Sciatic nerve (tissue), 2 donors: Measurements from ENCODE around the gene ERC2. TPM values are rescaled to one million over a fixed set of nuclear protein-coding genes. Genes with fewer than 3 reads are reported as not detected.

Experiments
- ATAC-seq: fragments of 200-7000 bp; cut with Tn5 transposase; one replicate; pipeline ENCODE4 v1.9.1; 2020; ENCODE audit warnings: mild to moderate bottlenecking, moderate library complexity
- DNase-seq: peaks from one replicate; pipeline ENCODE4 v3.0.0-alpha.2; 2020; ENCODE audit warnings: low spot score
- intact Hi-C: fragments of 100-400 bp; cut with DNase I; formaldehyde crosslinking; loops from one replicate; pipeline ENCODE4 v1.14.2; 2022
- microRNA-seq: library from miRNA; unstranded; fragments of <30 nt; microRNA quantifications from one replicate; pipeline ENCODE4 v1.2.0, GENCODE V29; 2020
- total RNA-seq: library from RNA; stranded (reverse); fragmentation: NEBNext Ultra II Directional; extraction: Animal tissue kit (Norgen Biotek cat#: 25700); gene quantifications from one replicate; pipeline ENCODE4 v1.2.1, GENCODE V29; 2021
- donor health status: DM: no; HTN: no; CAD: no.
- donor health status: DM: no; HTN: no; CAD: no.

The ERC2 gene
- total RNA-seq, 1 donor from 2014 or later = 1.7 TPM

DNA sequence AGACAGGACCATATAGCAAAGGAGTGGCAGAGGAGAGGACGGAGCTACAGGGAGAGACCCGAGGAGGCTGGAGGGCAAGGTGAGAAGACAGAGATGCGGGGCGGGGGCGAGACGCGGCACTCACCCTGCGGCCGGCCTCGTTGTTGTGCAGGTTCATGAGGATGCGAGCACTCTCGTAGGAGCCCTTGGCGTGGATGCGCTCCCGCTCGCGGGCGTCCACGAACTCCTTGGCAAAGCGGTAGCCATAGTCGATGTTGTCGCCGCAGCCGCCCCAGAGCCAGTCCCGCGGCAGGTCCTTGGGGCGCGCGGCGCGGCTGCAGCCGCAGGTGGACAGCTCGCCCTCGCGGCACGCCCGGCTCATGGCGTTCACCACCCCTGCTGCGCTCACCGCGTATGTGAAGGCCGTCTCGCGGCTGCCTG lies 994.0 kb downstream of the ERC2 start:
- ATAC-seq = no peak
- DNase-seq = no peak
- intact Hi-C loops = no loop called here

DNA sequence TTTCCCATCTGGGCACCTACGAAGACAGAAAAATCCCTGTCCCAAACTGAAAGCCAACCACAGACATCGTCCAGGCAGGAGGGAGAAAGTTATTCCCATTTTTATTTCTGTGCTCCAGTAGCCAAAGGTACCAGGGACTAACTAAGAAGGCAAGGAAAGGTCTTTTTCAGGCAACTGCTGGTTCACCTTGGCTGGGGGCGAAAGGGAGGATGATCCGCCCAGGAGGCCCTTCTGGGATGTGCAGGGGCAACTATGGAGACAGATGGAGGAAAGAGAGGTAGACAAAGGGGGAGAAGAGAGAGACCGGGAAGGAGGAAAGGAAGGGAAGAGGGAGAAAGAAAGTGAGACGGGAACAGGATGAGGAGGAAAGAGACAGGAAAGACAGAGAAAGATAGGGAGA lies 994.5 kb downstream of the ERC2 start:
- DNase-seq = no peak
- no peak for ATAC-seq
- intact Hi-C loops = no loop called here

DNA sequence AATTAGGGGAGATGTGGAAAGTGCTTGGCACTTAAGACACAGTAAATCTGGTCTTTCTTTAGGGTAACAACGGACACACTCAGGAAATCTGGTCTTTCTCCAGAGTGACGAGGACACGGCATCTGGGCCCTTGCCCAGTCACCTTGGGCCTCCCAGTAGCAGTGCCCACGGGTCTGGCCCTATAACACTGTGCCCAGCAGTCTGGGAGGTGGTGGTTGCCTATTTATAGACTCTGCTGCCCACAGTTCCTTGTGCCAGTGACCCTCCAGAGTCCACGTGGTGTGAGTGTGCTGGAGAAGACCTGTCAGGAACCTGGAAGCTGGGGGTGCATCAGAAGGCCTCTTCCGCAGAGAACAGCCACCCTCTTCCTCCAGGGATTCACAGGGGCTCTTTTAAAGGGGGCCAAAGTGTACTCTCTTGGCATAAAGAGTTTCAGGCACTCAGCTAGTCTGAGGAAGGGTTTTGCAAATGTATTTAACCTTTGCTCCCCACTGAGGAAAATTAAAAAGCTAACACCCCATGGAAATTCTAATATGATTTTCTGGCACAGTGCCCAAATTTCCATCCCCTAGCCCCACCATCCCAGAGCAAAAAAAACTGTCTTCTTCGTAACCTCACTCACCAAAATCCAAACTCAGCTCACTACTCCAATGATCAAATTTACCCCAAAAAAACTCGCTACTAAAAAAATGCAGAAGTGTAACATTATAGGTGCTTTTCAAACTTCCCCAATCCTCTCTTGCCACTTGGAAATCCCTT lies 996.6 kb downstream of the ERC2 start:
- no peak for DNase-seq
- no peak for ATAC-seq
- intact Hi-C loops = no loop called here

DNA sequence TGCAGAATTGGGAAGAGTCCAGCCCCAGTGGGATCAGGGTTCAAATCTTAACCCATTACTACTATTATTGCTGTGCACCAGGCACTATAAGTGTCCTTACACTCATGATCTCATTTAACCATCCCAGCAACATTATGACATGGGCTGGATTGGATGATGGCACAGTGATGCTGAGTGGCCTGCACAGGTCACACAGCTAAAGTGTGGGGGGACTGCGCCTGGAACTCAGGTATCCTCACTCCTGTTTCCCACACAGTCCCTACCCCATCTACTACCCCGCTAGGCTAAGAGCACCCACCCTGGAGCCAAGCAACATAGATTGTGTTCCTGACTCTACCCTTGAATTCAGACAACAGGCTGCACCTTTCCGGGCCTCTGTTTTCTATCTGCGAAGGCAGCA lies 997.2 kb downstream of the ERC2 start:
- intact Hi-C loops = no loop called here
- ATAC-seq (no peak), DNase-seq (no peak)

GRCh38 chr3:55469957-55470526 lies 998.2 kb downstream of the ERC2 start:
- DNase-seq (no peak), ATAC-seq (no peak)
- intact Hi-C loops = no loop called here

DNA sequence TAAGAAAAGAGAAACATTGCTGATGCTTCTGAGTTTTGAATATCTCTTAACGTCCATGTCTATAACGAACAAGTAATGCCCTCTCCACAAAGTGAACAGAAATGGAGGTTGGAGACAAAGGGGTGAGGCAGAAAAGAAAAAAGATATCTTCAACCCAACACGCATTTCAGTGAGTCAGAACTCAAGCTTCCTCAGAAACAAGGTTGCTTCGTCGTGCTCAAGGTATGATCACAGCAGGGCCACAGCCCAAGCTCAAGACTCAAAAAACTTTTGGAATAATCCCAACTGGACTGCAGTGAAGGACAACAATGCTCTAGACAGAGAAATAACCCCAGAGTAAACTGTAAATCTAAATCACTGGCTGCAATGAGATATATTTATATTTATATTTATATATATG lies 1000.0 kb downstream of the ERC2 start:
- intact Hi-C loops = no loop called here
- DNase-seq (no peak), ATAC-seq (no peak)

- DNase-seq = no peak
- intact Hi-C loops = no loop called here
- ATAC-seq = no peak
Measured at GRCh38 chr3:55467099-55467498, 1001.2 kb downstream of the ERC2 start.

DNA sequence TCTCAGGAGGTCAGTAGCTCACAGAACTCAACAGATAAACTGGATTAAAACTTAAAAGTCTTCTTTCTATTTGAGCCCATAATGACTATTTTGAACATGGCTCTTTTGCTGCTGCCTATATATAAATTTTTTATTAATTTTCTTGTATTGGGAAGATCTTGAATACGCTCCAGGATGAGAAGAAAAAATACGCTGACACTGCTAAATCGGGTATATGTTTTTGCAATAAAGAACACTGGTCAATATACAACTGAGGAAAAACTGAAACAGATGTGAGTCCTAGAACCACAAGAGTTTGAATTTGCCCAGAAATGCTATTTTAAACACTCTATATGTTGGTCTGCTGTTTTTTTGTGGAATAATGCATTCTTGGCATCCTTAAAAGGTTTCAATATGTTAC lies 1001.7 kb downstream of the ERC2 start:
- intact Hi-C loops = no loop called here

GRCh38 chr3:55461896-55462295 lies 1006.4 kb downstream of the ERC2 start:
- intact Hi-C loops = no loop called here
- no peak for DNase-seq
- no peak for ATAC-seq

More for the DNA sequence above, 1001.7 kb downstream of the ERC2 start:
- DNase-seq (no peak), ATAC-seq (no peak)

DNA sequence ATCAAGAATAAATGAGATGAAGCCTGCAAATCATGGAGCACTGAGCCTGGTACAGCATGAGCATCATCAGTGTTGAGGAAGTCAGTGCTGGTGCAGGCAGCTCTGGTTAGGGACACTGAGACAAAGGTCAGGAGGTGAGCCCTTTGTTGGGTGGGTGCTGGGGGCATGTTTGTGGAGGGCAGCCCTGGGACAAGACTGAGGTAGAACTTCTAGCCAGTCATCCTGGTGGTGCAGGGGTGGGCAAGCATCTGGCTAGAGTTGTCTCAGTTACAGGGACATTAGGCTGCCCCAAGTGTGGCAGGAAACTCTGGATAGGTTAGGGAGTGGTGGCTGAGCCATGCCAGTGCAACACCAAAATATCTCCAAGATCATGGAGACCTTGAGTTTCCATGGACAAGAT lies 1008.4 kb downstream of the ERC2 start:
- DNase-seq (no peak), ATAC-seq (no peak)
- intact Hi-C loops = no loop called here

Small RNA genes within 50 kb of the gene (microRNA-seq; reads per million reads assigned to microRNA genes)
- not detected for gene MIR3938

Other genes with a start within 250 kb of the ERC2 start
- 52.1 TPM for gene CCDC66, start 88.7 kb upstream of the ERC2 start, total RNA-seq
- gene TASOR, start 214.8 kb upstream of the ERC2 start, total RNA-seq = 85.2 TPM